Nephron progenitor cell (in vitro differentiated cells): ENCODE measurements around the gene GDF7.

Source experiments
- DNase-seq: peaks from one replicate; pipeline ENCODE4 v3.0.0; 2021
- H3K27ac Mint-ChIP-seq: 2 replicates; pipeline ENCODE4 v1.8.0; 2021; ENCODE audit warnings: mild to moderate bottlenecking, moderate library complexity, mixed read lengths
- H3K27me3 Mint-ChIP-seq: 2 replicates; pipeline ENCODE4 v1.8.0; 2021; ENCODE audit warnings: mild to moderate bottlenecking, low read depth, mixed read lengths; ENCODE audit not compliant: poor library complexity
- H3K36me3 Mint-ChIP-seq: 2 replicates; pipeline ENCODE4 v1.8.0; 2021; ENCODE audit warnings: low read depth, mixed read lengths
- H3K4me1 Mint-ChIP-seq: 2 replicates; pipeline ENCODE4 v1.8.0; 2021; ENCODE audit warnings: mixed read lengths
- H3K4me3 Mint-ChIP-seq: 2 replicates; pipeline ENCODE4 v1.8.0; 2021; ENCODE audit warnings: mild to moderate bottlenecking, moderate library complexity, mixed read lengths
- H3K9me3 Mint-ChIP-seq: 2 replicates; pipeline ENCODE4 v1.8.0; 2021; ENCODE audit warnings: mild to moderate bottlenecking, moderate library complexity, mixed read lengths
- TF ChIP-seq, protein P1 (sequence below): fragments of 200-600 bp; sonication (generic); IDR thresholded peaks from 2 replicates; pipeline ENCODE4 v1.5.0; 2021; ENCODE audit warnings: antibody characterized with exemption

The GDF7 gene

DNA sequence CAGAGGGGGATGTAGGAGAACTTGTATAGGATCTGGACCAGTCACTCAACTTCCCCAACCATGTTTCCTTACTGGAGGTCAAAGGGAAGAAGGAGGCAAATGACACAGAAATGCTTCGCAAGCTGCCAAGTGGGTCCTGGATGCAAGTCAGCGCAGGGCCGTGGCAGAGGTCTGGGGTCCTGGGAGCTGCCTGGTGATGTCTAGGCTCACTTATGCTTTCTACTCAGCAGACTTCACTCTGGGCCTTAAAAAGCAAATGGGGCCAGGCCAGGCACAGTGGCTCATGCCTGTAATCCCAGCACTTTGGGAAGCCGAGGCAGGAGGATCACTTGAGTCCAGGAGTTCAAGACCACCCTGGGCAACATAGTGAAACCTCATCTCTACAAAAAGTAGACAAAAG is 36.0 kb upstream of the GDF7 start:
- Mint-ChIP-seq H3K4me1 (peaks cover 56% of the 10 kb centered on the region), H3K27me3 (peaks cover 7% of the 10 kb centered on the region), H3K36me3 (no peaks in the 10 kb centered on the region), H3K4me3 (no peak overlapping the region), H3K27ac (no peak overlapping the region), H3K9me3 (no peaks in the 10 kb centered on the region)
- TF ChIP-seq, protein P1, sequence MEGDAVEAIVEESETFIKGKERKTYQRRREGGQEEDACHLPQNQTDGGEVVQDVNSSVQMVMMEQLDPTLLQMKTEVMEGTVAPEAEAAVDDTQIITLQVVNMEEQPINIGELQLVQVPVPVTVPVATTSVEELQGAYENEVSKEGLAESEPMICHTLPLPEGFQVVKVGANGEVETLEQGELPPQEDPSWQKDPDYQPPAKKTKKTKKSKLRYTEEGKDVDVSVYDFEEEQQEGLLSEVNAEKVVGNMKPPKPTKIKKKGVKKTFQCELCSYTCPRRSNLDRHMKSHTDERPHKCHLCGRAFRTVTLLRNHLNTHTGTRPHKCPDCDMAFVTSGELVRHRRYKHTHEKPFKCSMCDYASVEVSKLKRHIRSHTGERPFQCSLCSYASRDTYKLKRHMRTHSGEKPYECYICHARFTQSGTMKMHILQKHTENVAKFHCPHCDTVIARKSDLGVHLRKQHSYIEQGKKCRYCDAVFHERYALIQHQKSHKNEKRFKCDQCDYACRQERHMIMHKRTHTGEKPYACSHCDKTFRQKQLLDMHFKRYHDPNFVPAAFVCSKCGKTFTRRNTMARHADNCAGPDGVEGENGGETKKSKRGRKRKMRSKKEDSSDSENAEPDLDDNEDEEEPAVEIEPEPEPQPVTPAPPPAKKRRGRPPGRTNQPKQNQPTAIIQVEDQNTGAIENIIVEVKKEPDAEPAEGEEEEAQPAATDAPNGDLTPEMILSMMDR = no peak
- no peak for DNase-seq

DNA sequence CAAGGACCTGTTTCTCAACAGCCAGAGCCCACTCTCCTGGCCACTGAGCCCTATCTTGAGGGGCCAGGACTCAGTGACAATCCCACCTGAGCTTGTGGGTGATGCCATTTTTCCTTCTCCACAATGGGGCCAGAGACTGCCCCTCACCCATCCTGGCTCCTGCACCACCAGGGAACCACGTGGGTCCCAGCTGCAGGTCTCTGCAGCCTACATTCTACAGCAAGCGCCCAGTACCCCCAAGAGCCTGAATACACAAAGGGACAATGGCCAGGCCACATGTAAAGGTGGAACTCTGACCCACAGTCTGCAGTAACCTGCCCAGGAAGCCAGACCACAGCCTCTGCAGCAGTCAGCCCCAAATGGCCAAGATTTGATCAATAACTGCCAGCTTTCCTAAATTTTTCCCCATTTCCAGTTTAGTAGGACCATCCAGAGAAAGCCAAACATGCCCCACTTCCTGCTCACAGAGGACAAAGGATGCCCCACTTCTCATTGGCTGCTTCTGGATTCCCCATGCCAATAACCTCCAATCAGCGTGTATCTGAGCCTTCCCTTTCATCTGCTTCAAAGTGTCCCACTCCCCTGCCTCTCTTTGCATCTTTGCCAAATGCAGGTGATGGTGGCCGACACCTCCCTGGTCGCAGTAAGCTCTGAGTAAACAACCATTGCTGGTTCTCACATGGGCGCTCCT is 35.2 kb upstream of the GDF7 start:
- Mint-ChIP-seq H3K36me3 (no peaks in the 10 kb centered on the region), H3K27ac (no peak overlapping the region), H3K9me3 (no peaks in the 10 kb centered on the region), H3K4me3 (no peak overlapping the region), H3K4me1 (peaks cover 50% of the 10 kb centered on the region), H3K27me3 (peaks cover 7% of the 10 kb centered on the region)
- no peak for DNase-seq
- TF ChIP-seq, protein P1 = no peak

DNA sequence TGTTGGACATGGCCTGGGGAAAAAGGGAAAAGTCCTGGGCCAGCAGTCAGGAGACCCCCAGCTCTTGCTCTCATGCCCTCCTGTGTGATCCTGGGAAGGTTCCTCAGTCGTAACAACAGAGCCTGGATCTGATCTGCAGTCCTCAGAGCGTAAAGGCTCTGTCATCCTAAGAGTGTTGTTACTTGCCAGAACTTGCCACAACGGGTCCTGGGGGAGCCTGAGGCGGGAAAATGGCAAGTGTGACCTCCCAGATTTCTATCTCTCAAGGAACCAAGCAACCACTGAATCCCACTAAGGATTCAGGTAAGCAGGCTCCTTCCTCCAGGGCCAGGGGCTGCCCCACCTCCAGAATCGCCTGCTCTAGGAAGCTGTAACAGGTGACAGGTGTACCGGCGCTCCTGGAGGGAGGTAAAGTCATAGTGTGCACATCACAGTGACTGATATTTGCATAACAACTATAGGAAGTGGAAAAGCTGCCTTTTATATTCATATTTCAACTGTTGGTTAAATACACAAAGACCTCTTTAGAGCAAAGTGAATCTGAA is 34.4 kb upstream of the GDF7 start:
- Mint-ChIP-seq H3K27ac (no peak overlapping the region), H3K36me3 (no peaks in the 10 kb centered on the region), H3K9me3 (no peaks in the 10 kb centered on the region), H3K27me3 (peaks cover 7% of the 10 kb centered on the region), H3K4me1 (peaks cover 43% of the 10 kb centered on the region), H3K4me3 (no peak overlapping the region)
- TF ChIP-seq, protein P1 = no peak
- no peak for DNase-seq

DNA sequence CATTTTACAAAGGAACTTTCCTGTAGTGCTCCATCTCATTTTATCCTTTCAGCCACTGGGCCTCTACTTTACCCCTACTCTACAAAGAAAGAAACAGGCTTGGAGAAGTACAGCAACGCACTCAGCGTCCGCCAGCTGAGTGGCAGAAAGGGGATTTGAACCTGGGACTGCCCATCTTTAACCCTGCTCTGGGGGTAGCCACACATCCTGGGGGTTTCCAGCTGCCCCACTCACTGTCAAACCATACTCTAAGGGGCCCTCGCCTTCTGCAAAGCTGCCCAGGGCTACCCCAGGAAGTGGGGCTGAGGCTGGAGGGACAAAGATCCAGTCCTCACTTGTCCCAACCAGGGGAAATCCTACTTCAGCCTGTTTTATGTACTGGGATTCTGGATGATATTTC is 33.9 kb upstream of the GDF7 start:
- H3K4me1 Mint-ChIP-seq = peaks cover 38% of the 10 kb centered on the region
- H3K27me3 Mint-ChIP-seq = peaks cover 7% of the 10 kb centered on the region
- no peak overlapping the region for H3K4me3 Mint-ChIP-seq
- H3K27ac Mint-ChIP-seq = no peak overlapping the region
- DNase-seq = no peak
- H3K36me3 Mint-ChIP-seq = no peaks in the 10 kb centered on the region
- TF ChIP-seq, protein P1 = no peak
- no peaks in the 10 kb centered on the region for H3K9me3 Mint-ChIP-seq

DNA sequence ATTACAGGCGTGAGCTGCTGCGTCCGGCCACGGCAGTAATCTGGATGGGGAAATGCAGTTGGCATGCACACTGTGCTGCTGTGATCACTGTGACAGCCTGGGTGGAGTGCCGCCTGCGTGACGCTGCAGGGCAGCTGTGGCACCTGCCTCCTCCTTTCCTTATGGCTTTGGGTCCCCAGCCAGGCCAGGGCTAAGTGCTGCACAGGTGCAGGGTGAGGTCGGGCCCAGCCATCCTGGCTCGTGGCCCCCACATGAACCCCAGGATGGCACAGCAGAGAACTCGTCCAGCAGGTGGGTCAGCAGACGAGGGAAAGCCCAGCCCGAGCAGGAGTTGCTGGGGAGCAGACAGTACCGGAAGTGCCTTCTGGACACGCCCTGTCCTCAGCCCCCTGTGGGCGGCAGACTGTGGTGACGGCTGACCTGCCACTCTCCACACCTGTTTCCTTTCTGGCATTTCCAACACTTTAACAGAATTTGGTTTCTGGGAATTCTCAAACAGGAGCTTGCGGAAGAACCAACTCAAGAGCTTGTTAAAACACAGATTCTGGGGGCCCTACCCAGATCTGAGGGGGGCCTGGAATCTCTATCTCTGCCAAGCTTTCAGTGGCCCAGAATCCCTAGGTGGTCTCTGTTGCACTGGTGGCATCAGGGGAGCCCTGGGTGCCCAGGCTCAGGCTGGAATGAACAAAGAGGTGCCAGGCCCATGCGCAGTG is 33.0 kb upstream of the GDF7 start:
- H3K27me3 Mint-ChIP-seq = peaks cover 7% of the 10 kb centered on the region
- H3K4me1 Mint-ChIP-seq = peaks cover 30% of the 10 kb centered on the region
- no peak overlapping the region for H3K27ac Mint-ChIP-seq
- H3K9me3 Mint-ChIP-seq = no peaks in the 10 kb centered on the region
- TF ChIP-seq, protein P1 = no peak
- DNase-seq = no peak
- no peaks in the 10 kb centered on the region for H3K36me3 Mint-ChIP-seq
- H3K4me3 Mint-ChIP-seq = no peak overlapping the region
